ENCODE results near the gene ANKRD24.
"Not testable (repeated sequence)": the region's sequence is repeated elsewhere in the genome, so short reads cannot be mapped to it uniquely, and the experiment has no call there.

The ANKRD24 gene

DNA sequence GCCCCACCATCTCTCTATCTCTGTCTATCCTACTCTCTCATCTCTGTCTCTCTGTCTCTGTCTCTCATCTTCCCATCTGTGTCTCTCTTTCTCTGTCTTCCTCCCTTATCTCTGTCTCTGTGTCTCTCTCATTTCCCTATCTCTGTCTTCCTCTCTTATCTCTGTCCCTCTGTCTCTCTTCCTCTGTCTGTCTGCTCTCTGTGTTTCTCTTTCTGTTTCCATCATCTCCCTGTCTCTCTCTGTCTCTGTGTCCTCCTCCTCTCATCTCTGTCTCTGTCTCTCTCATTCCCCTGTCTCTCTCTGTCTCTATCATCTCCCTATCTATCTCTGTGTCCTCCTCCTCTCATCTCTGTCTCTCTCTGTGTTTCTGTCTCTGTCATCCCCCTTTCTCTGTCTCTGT, 45.3 kb downstream of the ANKRD24 start:
- FAIRE-seq (no peak), DNase-seq (ENCODE audit: extremely low spot score, insufficient read length, low read depth) (no peak)

DNA sequence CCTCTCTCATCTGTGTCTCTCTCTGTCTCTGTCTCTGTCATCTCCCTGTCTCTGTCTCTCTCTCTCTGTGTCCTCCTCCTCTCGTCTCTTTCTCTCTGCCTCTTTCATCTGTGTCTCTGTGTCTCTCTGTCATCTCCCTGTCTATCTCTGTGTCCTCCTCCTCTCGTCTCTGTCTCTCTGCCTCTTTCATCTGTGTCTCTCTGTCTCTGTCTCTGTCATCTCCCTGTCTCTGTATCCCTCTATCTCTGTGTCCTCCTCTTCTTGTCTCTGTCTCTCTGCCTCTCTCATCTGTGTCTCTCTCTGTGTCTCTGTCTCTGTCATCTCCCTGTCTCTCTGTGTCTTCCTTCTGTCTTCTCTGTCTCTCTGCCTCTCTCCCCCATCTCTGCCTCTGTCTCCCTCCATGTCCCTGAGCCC, 46.3 kb downstream of the ANKRD24 start:
- FAIRE-seq = no peak

DNA sequence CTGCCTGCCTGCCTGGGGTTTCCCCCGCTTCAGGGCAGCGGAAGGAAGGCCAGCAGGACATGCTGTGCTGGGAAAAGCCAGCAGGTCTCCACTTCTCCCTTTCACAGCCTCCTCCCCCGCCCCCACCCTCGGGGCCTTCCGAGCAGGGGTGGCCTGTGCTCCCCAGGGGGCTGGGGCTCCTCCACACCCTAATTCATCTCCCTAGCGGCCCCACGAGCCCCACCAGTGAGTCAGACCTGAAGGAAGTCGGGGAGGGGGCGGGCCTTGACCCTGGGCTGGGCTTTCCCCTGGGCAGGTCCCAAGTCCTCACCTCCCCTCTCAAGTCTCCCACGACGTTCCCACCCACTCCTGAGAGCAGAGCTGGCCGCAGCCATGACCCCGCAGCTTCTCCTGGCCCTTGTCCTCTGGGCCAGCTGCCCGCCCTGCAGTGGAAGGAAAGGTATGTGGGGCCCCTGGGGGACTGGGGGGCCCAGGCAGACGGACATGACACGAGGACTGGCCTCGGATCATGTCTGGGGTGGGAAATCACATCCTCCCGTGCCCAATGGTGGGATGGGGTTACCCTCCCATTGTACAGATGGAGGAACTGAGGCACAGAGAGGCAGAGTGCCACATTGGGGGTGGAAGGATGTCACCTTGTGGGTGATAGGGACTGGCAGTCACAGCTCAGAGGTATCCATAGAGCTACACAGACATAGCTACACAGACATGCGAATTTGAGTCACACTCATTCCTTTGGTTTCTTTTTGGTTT, 46.9 kb downstream of the ANKRD24 start, which contains the start of gene EBI3:
Gene EBI3, plus strand, starts transcription at position 345 of the 753 bp plus-strand sequence. Its CDS starts 28 bp downstream, at position 373.
- FAIRE-seq = peak; percentile 91
- DNase-seq (ENCODE audit: extremely low spot score, insufficient read length, low read depth) = peak; percentile 65

More for the DNA sequence above, 46.3 kb downstream of the ANKRD24 start:
- DNase-seq (ENCODE audit: extremely low spot score, insufficient read length, low read depth) = no peak

DNA sequence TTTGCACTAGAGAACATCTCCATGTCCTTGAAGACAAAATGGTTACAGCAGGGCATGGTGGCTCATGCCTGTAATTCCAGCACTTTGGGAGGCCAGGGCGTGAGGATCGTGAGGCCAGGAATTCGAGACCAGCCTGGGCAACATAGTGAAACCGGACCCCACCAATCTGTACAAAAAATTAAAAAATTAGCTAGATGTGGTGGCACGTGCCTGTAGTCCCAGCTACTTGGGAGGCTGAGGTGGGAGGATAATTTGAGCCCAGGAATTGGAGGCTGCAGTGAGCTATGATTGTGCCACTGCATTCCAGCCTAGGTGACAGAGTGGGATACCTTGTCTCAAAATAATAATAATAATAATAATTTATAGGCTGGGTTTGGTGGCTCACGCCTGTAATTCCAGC, 47.7 kb downstream of the ANKRD24 start:
- DNase-seq (ENCODE audit: extremely low spot score, insufficient read length, low read depth); FAIRE-seq: not testable (repeated sequence)

DNA sequence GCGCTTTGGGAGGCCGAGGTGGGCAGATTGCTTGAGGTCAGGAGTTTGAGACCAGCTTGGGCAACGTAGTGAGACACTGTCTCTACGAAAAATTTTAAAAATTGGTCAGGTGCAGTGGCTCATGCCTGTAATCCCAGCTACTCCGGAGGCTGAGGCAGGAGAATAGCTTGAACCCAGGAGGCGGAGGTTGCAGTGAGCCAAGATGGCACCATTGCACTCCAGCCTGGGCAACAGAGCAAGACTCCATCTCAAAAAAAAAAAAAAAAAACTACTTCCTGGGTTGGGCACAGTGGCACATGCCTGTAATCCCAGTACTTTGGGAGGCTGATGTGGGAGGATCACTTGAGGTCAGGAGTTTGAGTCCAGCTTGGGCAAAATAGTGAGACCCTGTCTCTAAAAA, 49.0 kb downstream of the ANKRD24 start:
- DNase-seq (ENCODE audit: extremely low spot score, insufficient read length, low read depth); FAIRE-seq: not testable (repeated sequence)

DNA sequence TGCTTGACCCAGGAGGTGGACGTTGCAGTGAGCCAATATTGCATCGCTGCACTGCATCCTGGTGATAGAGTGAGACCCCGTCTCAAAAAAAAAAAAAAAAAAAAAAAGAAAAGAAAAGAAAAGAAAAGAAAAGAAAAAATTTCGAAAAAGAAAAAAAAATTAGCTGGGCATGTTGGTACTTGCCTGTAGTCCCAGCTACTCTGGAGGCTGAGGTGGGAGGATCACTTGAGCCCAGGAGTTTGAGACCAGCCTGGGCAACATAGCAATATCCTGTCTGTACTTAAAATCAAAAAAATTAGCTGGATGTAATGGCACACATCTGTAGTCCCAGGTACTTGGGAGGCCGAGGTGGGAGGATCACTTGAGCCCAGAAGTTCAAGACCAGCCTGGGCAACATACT, 49.6 kb downstream of the ANKRD24 start:
- not testable (repeated sequence) for FAIRE-seq; DNase-seq (ENCODE audit: extremely low spot score, insufficient read length, low read depth)

DNA sequence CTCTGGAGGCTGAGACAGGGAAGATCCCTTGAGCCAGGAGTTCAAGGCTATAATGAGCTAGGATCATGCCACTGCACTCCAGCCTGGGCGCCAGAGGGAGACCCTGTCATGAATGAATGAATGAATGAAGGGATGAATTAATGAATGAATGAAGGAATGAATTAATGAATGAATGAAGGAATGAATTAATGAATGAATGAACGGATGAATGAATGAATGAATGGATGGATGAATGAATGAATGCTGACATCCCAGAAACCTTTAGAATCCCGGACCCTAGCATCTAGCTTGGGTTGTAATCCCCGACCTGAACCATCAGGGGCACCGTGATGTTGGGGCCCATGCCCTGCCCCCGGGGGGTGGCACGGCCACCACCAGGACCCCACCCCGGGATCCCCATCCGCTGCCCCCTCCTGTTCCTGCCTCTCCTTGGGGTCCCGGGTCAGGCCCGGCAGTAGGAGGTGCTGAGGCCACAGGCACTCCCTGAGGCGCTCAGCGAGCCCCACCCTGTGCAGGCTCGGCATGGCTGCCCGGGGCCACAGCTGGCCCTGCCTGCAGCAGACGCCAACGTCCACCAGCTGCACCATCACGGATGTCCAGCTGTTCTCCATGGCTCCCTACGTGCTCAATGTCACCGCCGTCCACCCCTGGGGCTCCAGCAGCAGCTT, 50.3 kb downstream of the ANKRD24 start:
- FAIRE-seq (no peak), DNase-seq (ENCODE audit: extremely low spot score, insufficient read length, low read depth) (no peak)

DNA sequence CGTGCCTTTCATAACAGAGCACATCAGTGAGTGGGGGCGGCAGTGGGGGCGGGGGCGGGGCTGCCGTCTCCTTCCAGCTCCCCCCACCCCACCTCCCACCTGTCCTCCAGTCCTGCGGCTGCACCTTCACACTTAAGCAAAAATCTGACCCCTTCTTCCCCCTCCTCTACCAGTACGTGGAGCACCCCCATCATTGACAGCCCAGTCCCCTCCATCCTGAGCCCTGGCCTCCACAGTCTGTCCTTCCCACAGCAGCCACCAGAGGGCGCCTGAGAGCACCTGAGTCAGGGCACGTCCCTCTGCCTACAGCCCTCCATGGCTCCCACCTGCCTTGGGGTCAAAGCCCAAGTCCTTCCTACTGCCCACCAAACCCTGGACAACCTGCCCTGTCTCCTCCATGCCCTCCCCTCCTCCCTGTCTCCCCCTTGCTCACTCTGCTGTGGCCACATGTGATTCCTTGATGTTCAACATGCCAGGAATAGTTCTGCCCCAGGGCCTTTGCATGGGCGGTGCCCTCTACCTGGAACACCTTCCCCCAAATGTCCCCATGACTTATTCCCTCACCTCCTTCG, 50.9 kb downstream of the ANKRD24 start:
- FAIRE-seq = peak; percentile 71
- DNase-seq (ENCODE audit: extremely low spot score, insufficient read length, low read depth) = no peak

DNA sequence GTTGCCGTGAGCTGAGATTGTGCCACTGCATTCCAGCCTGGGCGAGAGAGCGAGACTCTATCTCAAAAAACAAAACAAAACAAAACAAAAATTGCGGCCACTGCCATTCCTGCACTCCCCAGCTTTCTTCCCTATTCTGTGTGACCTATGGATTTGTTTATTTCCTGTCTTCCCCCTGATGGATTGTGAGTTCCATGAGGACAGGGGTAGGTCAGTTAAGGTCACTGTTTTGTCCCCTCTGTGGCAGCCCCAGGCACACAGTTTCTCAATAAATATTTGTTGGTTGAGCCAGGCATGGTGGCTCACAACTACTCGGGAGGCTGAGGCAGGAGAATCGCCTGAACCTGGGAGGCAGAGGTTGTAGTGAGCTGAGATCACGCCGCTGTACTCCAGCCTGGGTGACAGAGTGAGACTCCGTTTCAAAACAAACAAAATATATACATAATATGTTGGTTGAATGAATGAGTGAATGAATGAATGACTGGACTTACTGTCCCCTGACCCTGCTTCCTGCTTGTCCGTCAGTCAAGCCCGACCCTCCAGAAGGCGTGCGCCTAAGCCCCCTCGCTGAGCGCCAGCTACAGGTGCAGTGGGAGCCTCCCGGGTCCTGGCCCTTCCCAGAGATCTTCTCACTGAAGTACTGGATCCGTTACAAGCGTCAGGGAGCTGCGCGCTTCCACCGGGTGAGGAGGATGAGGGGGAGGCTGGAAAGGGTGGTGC, 51.8 kb downstream of the ANKRD24 start:
- DNase-seq (ENCODE audit: extremely low spot score, insufficient read length, low read depth) (no peak), FAIRE-seq (no peak)

DNA sequence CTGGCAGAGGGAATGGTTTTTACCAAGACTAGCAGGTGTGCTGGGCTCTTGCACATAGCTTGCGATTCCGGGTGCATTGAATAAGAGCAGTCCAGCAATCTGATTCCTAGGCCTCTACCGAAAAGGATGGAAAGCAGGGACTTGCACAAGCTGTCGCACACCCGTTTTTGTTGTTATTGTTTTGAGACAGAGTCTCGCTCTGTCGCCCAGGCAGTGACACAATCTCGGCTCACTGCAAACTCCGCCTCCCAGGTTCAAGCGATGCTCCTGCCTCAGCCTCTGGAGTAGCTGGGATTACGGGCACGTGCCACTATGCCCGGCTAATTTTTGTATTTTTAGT, 52.3 kb downstream of the ANKRD24 start:
- FAIRE-seq = no peak
- no peak for DNase-seq (ENCODE audit: extremely low spot score, insufficient read length, low read depth)

DNA sequence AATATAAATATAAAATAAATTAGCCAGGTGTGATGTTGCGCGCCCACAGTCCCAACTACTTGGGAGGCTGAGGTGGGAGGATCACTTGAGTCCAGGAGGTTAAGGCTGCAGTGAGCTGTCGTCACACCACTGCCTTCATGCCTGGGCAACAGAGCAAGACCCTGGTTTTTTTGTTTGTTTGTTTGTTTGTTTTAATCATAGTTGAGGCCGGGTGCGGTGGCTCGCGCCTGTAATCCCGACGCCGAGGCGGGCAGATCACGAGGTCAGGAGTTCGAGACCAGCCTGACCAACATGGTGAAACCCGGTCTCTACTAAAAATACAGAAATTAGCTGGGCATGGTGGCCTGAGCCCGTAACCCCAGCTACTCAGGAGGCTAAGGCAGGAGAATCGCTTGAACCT, 55.0 kb downstream of the ANKRD24 start:
- not testable (repeated sequence) for DNase-seq (ENCODE audit: extremely low spot score, insufficient read length, low read depth); FAIRE-seq

DNA sequence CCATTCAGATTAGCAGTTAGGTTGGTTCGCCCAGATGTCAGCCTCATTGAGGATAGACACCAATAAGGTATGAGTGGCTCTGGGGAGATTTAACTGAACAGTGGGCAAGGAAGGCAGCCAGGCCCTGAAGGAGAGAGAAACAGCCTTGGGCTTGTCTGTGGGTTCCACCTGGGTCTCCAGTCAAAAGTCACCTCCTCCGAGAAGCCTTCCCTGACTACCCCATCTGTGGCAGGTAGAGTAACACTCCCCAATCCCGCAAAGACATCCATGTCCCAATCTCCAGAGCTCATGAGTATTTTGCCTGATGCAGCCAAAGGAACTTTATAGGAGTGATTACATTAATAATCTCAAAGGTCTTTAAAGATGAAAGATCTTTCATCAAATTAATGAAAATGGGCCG, 56.3 kb downstream of the ANKRD24 start:
- FAIRE-seq (no peak), DNase-seq (ENCODE audit: extremely low spot score, insufficient read length, low read depth) (no peak)

DNA sequence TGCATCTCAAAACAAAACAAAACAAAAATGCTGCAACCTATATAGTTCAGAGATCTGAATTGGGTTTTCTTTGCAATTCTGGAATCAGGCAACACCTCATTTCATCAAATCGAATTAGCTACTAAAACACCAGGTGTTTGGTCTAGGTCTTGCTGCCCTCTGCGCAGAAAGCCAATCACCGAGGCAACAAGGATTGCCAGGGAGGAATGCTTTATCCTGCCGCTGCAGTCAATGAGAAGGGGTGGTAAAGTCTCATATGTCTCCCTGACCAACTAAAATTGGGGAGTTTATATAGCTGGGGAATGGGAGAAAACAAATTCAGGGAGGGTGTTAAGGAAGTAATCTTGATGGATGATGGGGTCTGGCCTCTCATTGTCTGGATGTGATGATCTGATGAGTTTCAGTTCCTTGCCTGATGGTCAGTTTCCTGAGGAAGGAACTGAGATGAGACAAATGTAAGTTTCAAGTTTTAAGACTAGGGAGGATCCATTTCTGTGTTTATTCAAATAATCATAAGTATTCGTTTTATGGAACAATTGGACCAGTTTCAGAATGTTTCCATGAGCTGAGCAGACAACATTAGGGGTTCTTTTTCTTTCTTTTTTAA, 59.4 kb downstream of the ANKRD24 start:
- FAIRE-seq = peak; percentile 9
- no peak for DNase-seq (ENCODE audit: extremely low spot score, insufficient read length, low read depth)

DNA sequence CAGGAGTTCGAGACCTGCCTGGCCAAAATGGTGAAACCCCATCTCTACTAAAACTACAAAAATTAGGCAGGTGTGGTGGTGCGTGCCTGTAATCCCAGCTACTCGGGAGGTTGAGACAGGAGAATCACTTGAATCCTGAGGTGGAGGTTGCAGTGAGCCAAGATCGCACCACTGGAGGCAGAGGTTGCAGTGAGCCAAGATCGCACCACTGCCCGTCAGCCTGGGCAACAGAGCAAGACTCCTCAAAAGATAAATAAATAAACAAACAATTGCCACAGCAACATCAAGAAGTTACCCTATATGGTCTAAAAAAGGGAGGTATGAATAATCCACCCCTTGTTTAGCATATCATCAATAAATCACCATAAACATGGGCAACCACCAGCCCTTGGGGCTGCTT, 63.4 kb downstream of the ANKRD24 start:
- FAIRE-seq = not testable (repeated sequence)

DNA sequence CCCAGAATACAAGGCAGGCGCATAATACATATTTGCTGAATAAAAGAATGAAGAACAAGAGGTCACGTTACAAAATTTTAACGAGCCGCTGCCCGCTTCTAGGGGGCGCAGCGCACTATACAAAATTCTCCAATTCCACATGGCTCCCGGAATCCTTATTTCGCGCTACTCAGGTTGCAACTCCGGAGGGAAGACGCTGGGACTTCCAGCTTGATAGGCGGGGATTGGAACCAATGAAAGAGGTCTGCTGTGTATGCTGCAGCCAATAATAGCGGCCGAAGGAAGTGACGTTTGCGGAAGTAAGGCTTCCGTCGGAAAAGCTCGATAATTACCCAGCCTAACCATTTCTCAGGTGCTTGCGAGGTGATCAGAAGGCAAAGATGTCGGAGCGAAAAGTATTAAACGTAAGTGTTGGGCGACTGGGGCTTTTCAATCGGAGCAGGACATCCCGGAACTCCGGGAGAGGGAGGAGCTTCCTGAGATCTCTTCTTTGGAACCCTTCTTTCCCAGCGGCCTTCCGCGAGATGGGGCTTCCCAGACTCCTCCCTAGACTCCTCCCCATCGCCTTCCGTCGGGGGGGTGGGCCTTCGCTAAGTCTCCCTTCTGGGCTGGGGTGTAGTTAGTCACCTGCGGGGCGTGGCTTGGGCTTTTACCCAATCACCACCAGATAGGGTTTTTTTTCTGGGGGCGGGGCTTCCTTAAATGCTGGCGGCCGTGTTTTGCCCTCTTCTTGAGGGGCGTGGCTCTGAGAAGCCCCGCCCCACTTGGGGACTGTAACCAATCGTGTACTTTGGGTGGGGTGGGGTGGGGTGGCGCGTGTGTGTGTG, 64.5 kb downstream of the ANKRD24 start, which contains the start of gene YJU2:
Gene YJU2, plus strand, starts transcription at position 314 of the 827 bp plus-strand sequence. Its CDS starts 67 bp downstream, at position 381.
- DNase-seq (ENCODE audit: extremely low spot score, insufficient read length, low read depth) (peak; percentile 99), FAIRE-seq (peak; percentile 97)

More for the DNA sequence above, 63.4 kb downstream of the ANKRD24 start:
- DNase-seq (ENCODE audit: extremely low spot score, insufficient read length, low read depth) = not testable (repeated sequence)

DNA sequence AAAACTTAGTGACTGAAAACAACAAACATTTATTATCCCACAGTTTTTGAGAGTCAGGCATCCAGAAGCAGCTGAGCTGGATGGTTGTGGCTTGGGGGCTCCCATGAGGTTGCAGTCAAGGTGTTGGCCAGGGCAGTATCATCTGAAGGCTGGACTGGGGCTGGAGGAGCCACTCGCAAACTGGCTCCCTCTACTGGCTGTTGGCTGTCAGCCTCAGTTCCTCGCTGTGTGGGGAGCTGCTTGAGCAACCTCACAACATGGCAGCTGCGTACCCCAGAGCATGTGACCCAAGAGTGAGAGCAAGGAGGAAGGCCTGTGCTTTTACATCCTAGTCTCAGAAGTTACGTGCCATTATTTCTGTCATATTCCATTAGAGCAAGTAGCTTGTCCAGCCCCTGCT, 74.1 kb downstream of the ANKRD24 start:
- DNase-seq (ENCODE audit: extremely low spot score, insufficient read length, low read depth) (no peak), FAIRE-seq (no peak)

DNA sequence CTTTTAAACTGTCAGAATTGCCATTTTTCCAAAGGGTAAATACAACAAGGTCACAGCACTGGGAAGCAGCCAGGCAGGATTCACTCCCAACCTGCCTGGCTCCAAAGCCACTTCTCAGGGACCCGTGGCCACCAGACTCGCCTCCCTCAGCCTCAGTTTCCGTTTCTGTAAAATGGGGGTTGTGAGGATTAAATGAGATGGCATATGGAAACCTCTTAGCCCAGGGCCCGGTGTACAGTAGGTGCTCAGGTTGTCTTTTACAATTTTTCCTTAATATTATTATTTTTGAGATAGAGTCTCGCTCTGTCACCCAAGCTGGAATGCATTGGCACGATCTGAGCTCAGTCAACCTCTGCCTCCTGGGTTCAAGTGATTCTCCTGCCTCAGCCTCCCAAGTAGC, 74.5 kb downstream of the ANKRD24 start:
- FAIRE-seq (no peak), DNase-seq (ENCODE audit: extremely low spot score, insufficient read length, low read depth) (no peak)

DNA sequence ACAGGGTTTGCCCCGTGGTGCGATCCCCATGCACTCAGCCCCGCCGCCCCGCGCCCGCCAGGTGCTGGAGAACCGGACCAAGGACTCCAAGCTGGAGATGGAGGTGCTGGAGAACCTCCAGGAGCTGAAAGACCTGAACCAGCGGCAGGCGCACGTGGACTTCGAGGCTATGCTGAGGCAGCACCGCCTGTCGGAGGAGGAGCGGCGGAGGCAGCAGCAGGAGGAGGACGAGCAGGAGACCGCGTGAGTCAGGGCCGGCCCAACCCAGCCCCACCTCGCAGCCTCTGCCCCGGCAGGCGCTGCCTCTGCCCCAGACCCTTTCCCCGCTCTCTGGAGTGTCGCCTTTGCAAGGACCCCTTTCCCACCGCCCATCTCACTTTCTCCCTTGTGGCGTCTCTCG, 75.7 kb downstream of the ANKRD24 start:
- DNase-seq (ENCODE audit: extremely low spot score, insufficient read length, low read depth) (no peak), FAIRE-seq (no peak)

DNA sequence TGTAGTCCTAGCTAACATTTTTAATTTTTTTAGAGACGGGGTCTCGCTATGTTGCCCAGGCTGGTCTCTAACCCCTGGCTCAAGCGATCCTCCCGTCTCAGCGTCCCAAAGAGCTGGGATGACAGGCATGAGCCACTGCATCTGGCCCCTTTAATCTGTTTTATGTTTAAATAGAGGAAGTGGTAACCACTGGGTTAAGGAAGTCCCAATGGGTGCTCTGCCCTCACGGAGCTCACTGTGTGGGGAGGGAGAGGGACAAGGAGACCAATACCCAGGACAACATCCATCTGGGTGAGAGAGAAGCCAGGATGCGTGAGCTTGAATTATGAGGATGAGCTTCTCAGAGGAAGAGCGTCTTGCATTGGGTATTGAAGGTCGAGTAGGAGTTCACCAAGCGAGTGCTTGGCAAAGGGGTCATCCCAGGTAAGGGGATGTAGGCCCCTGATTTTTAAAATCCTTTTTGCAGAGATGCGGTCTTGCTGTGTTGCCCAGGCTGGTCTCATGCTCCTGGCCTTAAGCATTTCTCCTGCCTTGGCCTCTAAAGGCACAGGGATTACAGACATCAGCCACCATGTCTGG, 78.2 kb downstream of the ANKRD24 start:
- FAIRE-seq (no peak), DNase-seq (ENCODE audit: extremely low spot score, insufficient read length, low read depth) (no peak)

All from GM18507 (cell line).